Measurements from ENCODE around the gene RFFL. TPM values are rescaled to one million over a fixed set of nuclear protein-coding genes. Genes with fewer than 3 reads are reported as not detected.

RFFL gene
- total RNA-seq, 5 donors from 2014 or later (not counting 1 experiment from before 2014, with no cell fraction given): 51.3 to 80.2 (median 74.1) TPM

GRCh38 chr17:35079547-35080423, 16.3 kb upstream of the RFFL start:
- no peaks in the 10 kb centered on the region for H3K9me3 ChIP-seq
- H3K27me3 ChIP-seq (replicated peaks in 1 of 2; ENCODE audit: control insufficient read depth in 2 of 2, extremely low read depth in 1 of 2, insufficient read depth in 2 of 2, low read length in 1 of 2): no peaks in the 10 kb centered on the region
- no peaks in the 10 kb centered on the region for H3K36me3 ChIP-seq (ENCODE audit: control insufficient read depth in 2 of 2, extremely low read depth in 1 of 2, insufficient read depth in 1 of 2, low read length in 1 of 2)
- ChIA-PET POLR2A (no interaction called here), CTCF (interaction anchor here (0.6 to 1.6 kb wide), 3 partner anchors 9 to 15 kb away, joined by 3 to 7 read pairs (median 6); partner anchors contain the start of gene RFFL (in 1 of the 2))
- Mint-ChIP-seq H3K9me3 (no peaks in the 10 kb centered on the region), H3K27ac (peak overlapping the region; percentile 54 to 62), H3K4me3 (no peak overlapping the region), H3K4me1 (peaks cover 68 to 78% (median 76%) of the 10 kb centered on the region in 3 donors), H3K36me3 (peaks cover 3% of the 10 kb centered on the region), H3K27me3 (no peaks in the 10 kb centered on the region)
- peaks cover 33 to 35% of the 10 kb centered on the region in 2 experiments for H3K4me1 ChIP-seq (ENCODE audit: control insufficient read depth in 1 of 2, extremely low read depth in 1 of 2, insufficient read depth in 2 of 2, low read length in 2 of 2)
- DNase-seq (no peak), ATAC-seq (replicated peaks in 1 of 4) (no peak)
- H3K27ac ChIP-seq (ENCODE audit: low read length): no peak overlapping the region
- WGBS (ENCODE audit: insufficient coverage): no CpG with 5 or more reads among the region's 1 CpG
- H3K4me3 ChIP-seq (ENCODE audit: control insufficient read depth in 1 of 2, extremely low read depth in 1 of 2, low read length in 1 of 2): no peak overlapping the region

GRCh38 chr17:35076874-35077273, 13.4 kb upstream of the RFFL start:
- WGBS (ENCODE audit: insufficient coverage): no CpG with 5 or more reads among the region's 1 CpG
- peaks cover 40 to 45% of the 10 kb centered on the region in 2 experiments for H3K4me1 ChIP-seq (ENCODE audit: control insufficient read depth in 1 of 2, extremely low read depth in 1 of 2, insufficient read depth in 2 of 2, low read length in 2 of 2)
- H3K9me3 ChIP-seq: no peaks in the 10 kb centered on the region
- ChIA-PET POLR2A (interaction anchor here (0.6 to 1.1 kb wide), 3 partner anchors 11 to 683 kb away, joined by 3 to 5 read pairs (median 3); no protein-coding TSS in a partner anchor), CTCF (interaction anchor here in 1 of 2 donors (1.1 to 1.5 kb wide), 2 partner anchors 9 to 13 kb away, joined by 3 to 5 read pairs; no protein-coding TSS in a partner anchor)
- H3K4me3 ChIP-seq (ENCODE audit: control insufficient read depth in 1 of 2, extremely low read depth in 1 of 2, low read length in 1 of 2): no peak overlapping the region
- H3K36me3 ChIP-seq (ENCODE audit: control insufficient read depth in 2 of 2, extremely low read depth in 1 of 2, insufficient read depth in 1 of 2, low read length in 1 of 2): no peaks in the 10 kb centered on the region
- H3K9me3 Mint-ChIP-seq: no peaks in the 10 kb centered on the region
- no peak overlapping the region for H3K27ac Mint-ChIP-seq
- no peak for DNase-seq
- H3K36me3 Mint-ChIP-seq: peaks cover 6% of the 10 kb centered on the region
- H3K27ac ChIP-seq (ENCODE audit: low read length): no peak overlapping the region
- no peak for ATAC-seq (replicated peaks in 1 of 4)
- no peaks in the 10 kb centered on the region for H3K27me3 Mint-ChIP-seq
- no peaks in the 10 kb centered on the region for H3K27me3 ChIP-seq (replicated peaks in 1 of 2; ENCODE audit: control insufficient read depth in 2 of 2, extremely low read depth in 1 of 2, insufficient read depth in 2 of 2, low read length in 1 of 2)
- no peak overlapping the region for H3K4me3 Mint-ChIP-seq
- H3K4me1 Mint-ChIP-seq: peaks cover 76 to 83% (median 80%) of the 10 kb centered on the region in 3 donors

GRCh38 chr17:35074711-35075707, 11.5 kb upstream of the RFFL start:
- 100% methylated on average over 1 of the region's 2 CpGs for WGBS (ENCODE audit: insufficient coverage)
- POLR2A ChIA-PET: interaction anchor here (0.6 to 1.1 kb wide), 4 partner anchors 9 to 515 kb away, joined by 3 to 8 read pairs (median 4); no protein-coding TSS in a partner anchor

DNA sequence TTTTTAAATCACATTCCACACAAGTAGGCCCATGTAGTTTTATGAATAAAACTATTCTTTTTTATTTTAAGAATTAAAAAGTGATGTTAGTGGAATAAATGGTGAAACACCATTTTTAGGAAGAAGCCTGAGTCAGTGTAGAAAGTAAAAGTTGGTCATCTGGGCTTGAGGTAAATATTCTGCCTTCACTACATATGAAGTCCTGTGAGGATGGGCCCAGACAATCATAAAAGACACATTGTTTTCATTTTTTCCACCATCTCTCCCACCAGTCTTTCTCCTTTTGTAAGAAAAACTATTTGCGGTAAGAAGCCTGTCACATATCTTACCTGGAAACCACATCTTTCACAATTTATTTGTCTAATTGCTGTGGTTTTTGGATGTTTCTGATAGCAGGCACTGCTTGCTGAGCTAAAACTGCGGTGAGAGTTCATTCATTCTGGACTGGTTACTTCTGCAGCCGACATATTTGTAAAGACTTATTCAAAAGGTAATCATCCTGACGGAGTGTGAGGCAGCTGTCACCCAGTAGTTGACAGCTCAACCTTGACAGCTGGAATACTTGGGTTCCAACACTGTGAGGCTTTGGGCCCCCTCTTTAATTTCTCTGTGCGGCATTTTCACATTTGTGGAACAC, 10.6 kb upstream of the RFFL start:
- no peak overlapping the region for H3K27ac ChIP-seq (ENCODE audit: low read length)
- DNase-seq: peak in 1 of 35 experiments; percentile 34
- Mint-ChIP-seq H3K4me1 (peaks cover 67 to 79% (median 74%) of the 10 kb centered on the region in 3 donors), H3K9me3 (no peaks in the 10 kb centered on the region), H3K27ac (peak overlapping the region; percentile 84 to 88), H3K27me3 (no peaks in the 10 kb centered on the region), H3K36me3 (peaks cover 13% of the 10 kb centered on the region), H3K4me3 (peak overlapping the region; percentile 18 to 63 (median 39))
- peaks cover 37 to 51% of the 10 kb centered on the region in 2 experiments for H3K4me1 ChIP-seq (ENCODE audit: control insufficient read depth in 1 of 2, extremely low read depth in 1 of 2, insufficient read depth in 2 of 2, low read length in 2 of 2)
- ChIA-PET POLR2A (interaction anchor here in 1 of 2 donors (0.6 to 1.1 kb wide), 2 partner anchors 8 to 11 kb away, joined by 3 read pairs; partner anchors contain the start of gene RFFL), CTCF (interaction anchor here in 1 of 2 donors (0.5 to 2.6 kb wide), 4 partner anchors 9 to 34 kb away, joined by 3 to 9 read pairs (median 5); partner anchors contain the start of gene RFFL)
- ATAC-seq (replicated peaks in 1 of 4): peak in 2 of 4 experiments; percentile 25 to 33
- no peaks in the 10 kb centered on the region for H3K9me3 ChIP-seq
- WGBS (ENCODE audit: insufficient coverage): 28% methylated on average over 2 of the region's 5 CpGs
- no peaks in the 10 kb centered on the region for H3K27me3 ChIP-seq (replicated peaks in 1 of 2; ENCODE audit: control insufficient read depth in 2 of 2, extremely low read depth in 1 of 2, insufficient read depth in 2 of 2, low read length in 1 of 2)
- no peak overlapping the region for H3K4me3 ChIP-seq (ENCODE audit: control insufficient read depth in 1 of 2, extremely low read depth in 1 of 2, low read length in 1 of 2)
- peaks cover 0 to 6% of the 10 kb centered on the region in 2 donors for H3K36me3 ChIP-seq (ENCODE audit: control insufficient read depth in 2 of 2, extremely low read depth in 1 of 2, insufficient read depth in 1 of 2, low read length in 1 of 2)

More at GRCh38 chr17:35074711-35075707, 11.5 kb upstream of the RFFL start:
- CTCF ChIA-PET: interaction anchor here (0.5 to 2.6 kb wide), 6 partner anchors 9 to 74 kb away, joined by 3 to 9 read pairs (median 3); partner anchors contain the start of gene RFFL (in 1 of the 2)
- H3K9me3 Mint-ChIP-seq: no peaks in the 10 kb centered on the region
- DNase-seq: no peak
- no peak overlapping the region for H3K27ac ChIP-seq (ENCODE audit: low read length)
- no peak for ATAC-seq (replicated peaks in 1 of 4)
- H3K4me3 ChIP-seq (ENCODE audit: control insufficient read depth in 1 of 2, extremely low read depth in 1 of 2, low read length in 1 of 2): no peak overlapping the region
- peak overlapping the region; percentile 18 to 63 (median 39) for H3K4me3 Mint-ChIP-seq
- peaks cover 67 to 79% (median 74%) of the 10 kb centered on the region in 3 donors for H3K4me1 Mint-ChIP-seq
- no peaks in the 10 kb centered on the region for H3K36me3 ChIP-seq (ENCODE audit: control insufficient read depth in 2 of 2, extremely low read depth in 1 of 2, insufficient read depth in 1 of 2, low read length in 1 of 2)
- H3K4me1 ChIP-seq (ENCODE audit: control insufficient read depth in 1 of 2, extremely low read depth in 1 of 2, insufficient read depth in 2 of 2, low read length in 2 of 2): peaks cover 37 to 49% of the 10 kb centered on the region in 2 experiments
- H3K36me3 Mint-ChIP-seq: peaks cover 9% of the 10 kb centered on the region
- H3K27ac Mint-ChIP-seq: peak overlapping the region; percentile 84 to 87
- H3K27me3 Mint-ChIP-seq: no peaks in the 10 kb centered on the region
- H3K27me3 ChIP-seq (replicated peaks in 1 of 2; ENCODE audit: control insufficient read depth in 2 of 2, extremely low read depth in 1 of 2, insufficient read depth in 2 of 2, low read length in 1 of 2): no peaks in the 10 kb centered on the region
- H3K9me3 ChIP-seq: no peaks in the 10 kb centered on the region

DNA sequence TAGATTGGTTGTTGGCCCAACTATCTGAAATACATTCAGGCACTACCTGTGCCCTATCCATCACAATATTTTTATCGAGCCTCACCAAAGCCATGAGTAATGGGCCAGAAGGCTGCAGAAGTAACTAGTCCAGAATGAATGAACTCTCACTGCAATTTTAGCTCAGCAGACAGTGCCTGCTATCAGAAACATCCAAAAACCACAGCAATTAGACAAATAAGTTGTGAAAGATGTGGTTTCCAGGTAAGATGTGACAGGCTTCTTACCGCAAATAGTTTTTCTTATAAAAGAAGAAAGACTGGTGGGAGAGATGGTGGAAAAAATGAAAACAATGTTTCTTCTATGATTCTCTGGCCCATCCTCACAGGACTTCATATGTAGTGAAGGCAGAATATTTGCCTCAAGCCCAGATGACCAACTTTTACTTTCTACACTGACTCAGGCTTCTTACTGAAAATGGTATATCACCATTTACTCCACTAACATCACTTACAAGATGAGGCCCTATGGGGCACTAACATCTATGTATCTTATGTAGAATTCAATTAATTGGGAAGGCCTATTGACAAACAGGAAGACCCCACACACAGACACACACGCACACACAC, 9.8 kb upstream of the RFFL start:
- Mint-ChIP-seq H3K9me3 (no peaks in the 10 kb centered on the region), H3K36me3 (peaks cover 18% of the 10 kb centered on the region), H3K27me3 (no peaks in the 10 kb centered on the region), H3K4me3 (peak overlapping the region; percentile 3 to 63 (median 4)), H3K27ac (peak overlapping the region; percentile 68 to 88), H3K4me1 (peaks cover 75 to 81% (median 78%) of the 10 kb centered on the region in 3 donors)
- Histone ChIP-seq H3K9me3 (no peaks in the 10 kb centered on the region), H3K36me3 (ENCODE audit: control insufficient read depth in 2 of 2, extremely low read depth in 1 of 2, insufficient read depth in 1 of 2, low read length in 1 of 2) (peaks cover 0 to 14% of the 10 kb centered on the region in 2 donors), H3K27me3 (replicated peaks in 1 of 2; ENCODE audit: control insufficient read depth in 2 of 2, extremely low read depth in 1 of 2, insufficient read depth in 2 of 2, low read length in 1 of 2) (no peaks in the 10 kb centered on the region), H3K4me1 (ENCODE audit: control insufficient read depth in 1 of 2, extremely low read depth in 1 of 2, insufficient read depth in 2 of 2, low read length in 2 of 2) (peaks cover 39 to 56% of the 10 kb centered on the region in 2 experiments), H3K4me3 (ENCODE audit: control insufficient read depth in 1 of 2, extremely low read depth in 1 of 2, low read length in 1 of 2) (no peak overlapping the region), H3K27ac (ENCODE audit: low read length) (peak overlapping the region; percentile 45)
- DNase-seq (peak in 1 of 35 experiments; percentile 49), ATAC-seq (replicated peaks in 1 of 4) (peak; percentile 49 to 74 (median 62))
- 20% methylated on average over 2 of the region's 3 CpGs for WGBS (ENCODE audit: insufficient coverage)
- ChIA-PET CTCF (interaction anchor here (0.6 to 1.3 kb wide), 6 partner anchors 9 to 70 kb away, joined by 3 to 7 read pairs (median 4); partner anchors contain the start of genes RAD51D (in 1 of the 2) and RFFL (in 1 of the 2)), POLR2A (interaction anchor here (0.5 to 0.7 kb wide), 3 partner anchors 12 to 27 kb away, joined by 3 to 9 read pairs (median 3); no protein-coding TSS in a partner anchor)
